SW 1271 (cell line): ENCODE results near the gene GGT7.
A peak's percentile ranks its signal among the peaks of the same experiment; 100 is the strongest.
"Not testable (repeated sequence)": the region's sequence is repeated elsewhere in the genome, so short reads cannot be mapped to it uniquely, and the experiment has no call there.

Source experiments
- DNase-seq, 2 experiments: peaks; one replicate each; lab custom pipeline; 2025; lab: John Stamatoyannopoulos, UW

The GGT7 gene

DNA sequence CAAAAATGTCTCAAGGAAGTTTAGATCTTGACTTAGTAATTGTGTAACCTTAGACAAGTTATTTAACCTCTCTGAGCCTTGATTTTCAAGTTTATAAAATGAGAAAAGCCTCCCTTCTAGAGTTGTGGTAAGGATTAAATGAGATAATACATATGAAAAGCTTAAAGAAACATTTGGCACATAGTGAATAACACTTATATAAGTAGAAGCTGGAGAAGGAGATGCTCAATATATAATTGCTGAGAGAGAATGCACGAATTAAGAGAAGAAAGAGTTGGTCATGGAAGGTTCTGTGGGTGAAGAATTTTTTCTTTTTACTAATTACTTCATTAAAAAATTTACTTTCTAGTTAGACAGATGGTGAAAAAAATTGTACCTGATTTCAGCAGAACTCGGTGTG lies 9.0 kb upstream of the GGT7 start:
- DNase-seq, result no peak

GRCh38 chr20:34880971-34881370 lies 8.3 kb upstream of the GGT7 start:
- not testable (repeated sequence) for DNase-seq

- DNase-seq, result no peak
Observed at GRCh38 chr20:34880215-34880850, 7.7 kb upstream of the GGT7 start.

GRCh38 chr20:34876406-34877282 lies 4.0 kb upstream of the GGT7 start, which contains the start of gene ACSS2:
ACSS2 (plus strand) TSS chr20:34876612; CDS start chr20:34876646, 34 bp downstream.
- no peak for DNase-seq

- DNase-seq, result peak; percentile 100
Observed at GRCh38 chr20:34875642-34876405, 3.2 kb upstream of the GGT7 start.

GRCh38 chr20:34874094-34874654 lies 1.5 kb upstream of the GGT7 start:
- peak; percentile 96 to 99 for DNase-seq

DNA sequence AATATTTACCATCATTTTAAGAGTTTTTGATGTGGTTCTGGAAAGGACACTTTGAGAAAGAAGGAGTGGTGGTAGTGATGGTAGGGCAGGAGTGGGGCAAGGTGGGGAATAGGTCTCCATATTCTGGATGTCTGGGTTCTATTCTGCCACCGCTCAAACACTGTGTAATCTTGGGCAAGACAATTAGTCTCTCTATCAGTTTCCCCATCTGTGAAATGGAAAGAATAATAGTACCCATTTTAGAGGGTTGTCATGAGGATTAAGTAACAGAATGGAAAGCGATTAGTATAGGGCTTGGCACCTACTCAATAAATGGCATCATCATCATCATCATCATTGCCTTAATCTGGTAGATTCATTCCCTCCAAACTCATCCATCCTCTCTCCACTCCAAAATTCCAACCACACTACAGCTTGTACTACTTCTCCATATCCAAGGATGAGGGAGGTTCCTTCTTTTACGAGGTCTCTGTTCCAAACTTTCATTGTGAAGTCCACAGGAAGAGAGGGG lies 982 bp upstream of the GGT7 start:
- DNase-seq, result no peak

GRCh38 chr20:34871966-34872621 lies 562 bp downstream of the GGT7 start:
- DNase-seq, result no peak

GRCh38 chr20:34871320-34871926 lies 1.2 kb downstream of the GGT7 start:
- no peak for DNase-seq

- DNase-seq, result no peak
Observed at GRCh38 chr20:34864216-34864615, 8.4 kb downstream of the GGT7 start.

DNA sequence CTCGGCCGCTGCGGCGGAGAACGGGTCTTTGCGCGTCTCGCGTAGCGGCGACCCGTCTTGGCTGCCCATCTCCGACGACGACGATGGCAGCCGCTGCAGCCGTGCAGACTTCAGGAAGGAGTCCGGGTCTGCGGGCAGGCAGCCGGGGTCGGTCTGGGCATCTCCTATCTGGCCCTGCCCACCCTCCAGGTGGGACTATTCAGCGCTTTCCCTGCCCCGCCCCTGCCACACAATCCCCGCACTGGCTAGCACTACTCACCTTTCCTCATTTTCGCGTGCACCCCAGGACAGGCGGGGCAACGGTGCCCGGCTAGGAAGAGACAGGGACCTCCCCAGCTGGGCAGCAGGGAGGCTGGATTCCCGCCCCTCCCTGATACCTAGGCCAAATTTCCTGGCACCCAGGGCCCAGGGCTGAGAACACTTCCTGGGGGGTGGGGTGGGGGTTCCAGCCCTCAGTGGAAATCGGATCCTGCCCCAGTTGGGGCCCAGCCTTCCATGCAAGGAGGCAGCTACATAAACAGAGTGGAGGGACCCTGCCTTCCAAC lies 9.2 kb downstream of the GGT7 start:
- DNase-seq, result no peak

DNA sequence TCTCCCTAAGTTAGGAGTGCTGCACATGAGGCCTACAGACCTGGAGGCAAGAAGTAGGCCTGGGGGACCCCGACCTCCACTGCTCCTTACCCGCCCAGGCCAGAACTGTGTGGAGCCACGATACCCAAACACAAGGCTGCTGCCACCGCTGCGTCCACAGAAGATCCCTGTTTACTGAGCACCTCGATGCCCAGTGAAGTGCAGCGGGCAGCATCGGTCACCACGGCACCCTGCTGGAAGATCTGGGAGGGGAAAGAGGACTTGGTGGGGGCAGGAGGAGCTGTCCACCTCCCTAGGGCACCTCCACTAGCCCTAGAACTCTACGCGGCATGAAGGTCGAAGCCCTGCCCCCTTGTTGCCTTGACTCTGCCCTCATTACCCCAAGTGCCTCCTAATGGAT lies 9.9 kb downstream of the GGT7 start:
- no peak for DNase-seq

DNA sequence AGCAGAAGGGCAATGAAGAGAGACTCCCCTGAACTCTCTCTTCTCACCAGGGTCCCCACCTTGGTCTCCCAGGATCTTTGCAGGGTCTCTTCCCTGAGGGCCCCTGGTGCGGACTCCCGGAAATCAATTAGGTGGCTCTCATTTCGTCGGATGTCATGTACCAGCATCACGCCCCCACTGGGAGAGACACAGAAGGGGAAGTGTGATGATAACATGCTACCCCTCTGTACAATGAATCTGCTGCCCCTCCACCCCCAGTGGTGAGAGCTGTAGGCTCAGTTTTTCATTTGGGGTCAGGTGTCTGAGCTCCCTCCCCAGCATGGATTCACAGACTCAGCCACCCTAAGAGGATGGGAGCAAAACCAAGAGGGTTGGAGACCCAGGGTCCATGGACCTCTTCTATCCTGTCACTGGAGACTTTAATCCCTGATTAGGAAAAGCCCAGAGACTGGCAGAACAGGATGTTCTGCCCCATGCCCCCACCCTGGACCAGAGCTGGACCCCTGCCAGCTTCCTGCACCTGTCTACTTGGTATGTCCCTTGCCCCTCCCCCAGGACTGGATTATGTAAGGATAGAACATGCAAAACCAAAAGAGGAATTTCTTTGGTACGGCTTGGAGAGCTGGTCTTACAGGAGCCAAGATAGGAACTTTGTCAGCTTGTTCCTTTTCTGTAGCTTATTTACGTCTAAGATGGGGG lies 11.1 kb downstream of the GGT7 start:
- no peak for DNase-seq

DNA sequence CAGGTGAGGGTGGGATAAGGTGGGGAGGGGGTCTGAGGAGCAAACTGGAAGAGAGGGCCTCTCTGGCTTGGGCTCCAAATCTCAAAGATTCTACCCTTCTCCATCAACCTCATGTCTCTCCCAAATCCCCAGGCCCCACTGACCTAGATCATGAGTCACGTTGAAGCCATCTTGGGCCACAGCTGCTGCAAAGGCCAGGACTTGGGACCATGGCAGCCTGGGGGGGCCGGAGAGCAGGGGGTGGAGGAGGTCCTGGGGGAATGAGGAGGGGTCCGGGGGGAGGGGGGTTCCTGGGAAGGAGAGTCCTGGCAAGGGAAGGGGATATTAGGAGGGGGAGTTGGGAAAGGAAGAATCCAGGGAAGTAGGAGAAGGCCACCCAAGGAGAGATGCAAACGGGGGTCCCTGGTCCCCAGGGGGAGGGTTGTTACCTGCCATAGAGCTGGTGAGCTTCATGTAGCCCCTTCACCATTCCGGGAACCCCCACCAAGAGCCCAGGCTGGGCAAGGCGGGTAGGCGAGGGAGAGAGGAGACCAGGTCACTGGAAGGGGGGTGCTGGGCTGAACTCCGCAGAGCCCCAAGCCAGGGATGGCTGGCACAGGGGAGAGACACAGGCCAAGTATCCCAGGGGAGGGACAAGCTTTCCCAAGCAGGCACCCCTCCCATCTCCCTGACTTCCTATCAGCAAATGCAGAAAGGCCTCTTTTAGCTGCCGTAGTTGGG lies 12.7 kb downstream of the GGT7 start:
- no peak for DNase-seq

DNA sequence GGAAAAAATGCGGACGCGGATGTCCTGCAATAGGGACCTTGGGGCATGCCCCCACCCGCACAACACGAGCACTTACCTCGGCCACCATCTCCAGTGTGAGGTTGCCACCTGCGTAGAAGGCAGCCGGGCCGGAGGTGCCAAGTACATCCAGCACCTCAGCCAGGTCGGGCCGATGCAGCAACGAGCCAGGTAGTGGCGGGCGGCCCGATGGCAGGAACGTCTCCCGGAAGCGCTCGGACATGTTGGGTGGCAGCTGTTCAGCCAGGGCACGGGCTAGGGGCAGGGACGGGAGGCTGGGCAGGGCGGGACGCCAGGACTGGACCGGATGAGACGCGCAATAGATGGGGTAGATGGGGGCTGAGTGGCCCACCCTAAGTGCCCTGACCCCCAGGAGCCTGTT lies 13.3 kb downstream of the GGT7 start:
- DNase-seq, result no peak

- no peak for DNase-seq
Observed at GRCh38 chr20:34852298-34852697, 20.4 kb downstream of the GGT7 start.

DNA sequence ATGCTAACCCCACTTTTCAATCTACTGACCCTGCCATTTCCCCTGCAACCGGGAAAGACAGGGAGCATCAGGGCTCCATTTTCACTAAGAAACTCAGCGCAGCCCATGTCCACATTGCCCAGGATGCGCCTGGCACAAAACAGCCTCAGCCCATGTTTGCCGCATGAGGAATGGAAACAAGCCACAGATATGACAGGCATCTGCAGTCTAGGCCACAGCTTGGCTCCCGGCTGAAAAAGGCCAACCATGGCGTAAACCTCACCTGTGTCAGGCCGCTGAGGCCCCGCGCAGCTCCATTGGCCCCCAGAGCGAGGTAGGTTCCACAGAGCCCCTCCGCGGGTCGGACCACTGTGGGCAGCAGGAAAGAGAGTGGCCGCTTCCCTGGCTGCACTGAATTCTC lies 21.7 kb downstream of the GGT7 start:
- no peak for DNase-seq

GRCh38 chr20:34849778-34850177 lies 22.9 kb downstream of the GGT7 start:
- no peak for DNase-seq

DNA sequence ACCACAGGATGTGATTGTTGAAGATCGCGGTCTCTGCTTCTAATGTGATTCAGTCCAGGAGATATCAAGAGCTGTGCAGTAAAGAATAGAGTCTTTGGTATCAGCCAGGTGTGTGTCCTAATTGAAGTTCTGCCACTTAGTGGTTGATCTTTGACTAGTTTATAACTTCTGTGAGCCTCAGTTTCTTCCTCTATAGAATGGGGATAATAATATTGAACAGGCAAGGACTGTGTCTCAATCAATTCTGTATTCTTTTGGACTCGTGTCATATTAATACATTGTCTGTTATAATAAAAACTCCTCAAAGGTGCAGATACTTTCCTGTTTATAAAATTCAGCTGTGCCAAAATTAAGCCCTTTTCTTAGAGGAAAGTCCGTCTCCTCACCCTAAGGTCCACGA lies 24.1 kb downstream of the GGT7 start:
- DNase-seq, result no peak

DNA sequence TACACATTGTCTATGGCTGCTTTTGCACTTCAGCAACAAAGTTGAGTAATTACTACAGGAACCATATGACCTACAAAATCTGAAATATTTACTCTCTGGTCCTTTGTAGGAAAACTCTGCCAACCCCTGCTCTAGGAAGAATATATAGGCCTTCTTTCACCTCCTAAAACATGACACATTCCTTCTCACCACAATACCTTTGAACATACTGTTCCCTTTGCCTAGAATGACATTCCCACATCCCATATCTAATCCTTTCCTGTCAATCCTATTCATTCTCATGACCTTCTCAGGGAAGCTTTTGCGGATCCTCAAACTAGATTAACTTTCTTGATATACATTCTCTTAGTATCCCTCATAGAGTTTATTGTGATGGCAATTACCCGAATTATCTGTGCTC lies 29.2 kb downstream of the GGT7 start:
- no peak for DNase-seq
